ENCODE measurements around the gene TGFBR2.

The TGFBR2 gene

DNA sequence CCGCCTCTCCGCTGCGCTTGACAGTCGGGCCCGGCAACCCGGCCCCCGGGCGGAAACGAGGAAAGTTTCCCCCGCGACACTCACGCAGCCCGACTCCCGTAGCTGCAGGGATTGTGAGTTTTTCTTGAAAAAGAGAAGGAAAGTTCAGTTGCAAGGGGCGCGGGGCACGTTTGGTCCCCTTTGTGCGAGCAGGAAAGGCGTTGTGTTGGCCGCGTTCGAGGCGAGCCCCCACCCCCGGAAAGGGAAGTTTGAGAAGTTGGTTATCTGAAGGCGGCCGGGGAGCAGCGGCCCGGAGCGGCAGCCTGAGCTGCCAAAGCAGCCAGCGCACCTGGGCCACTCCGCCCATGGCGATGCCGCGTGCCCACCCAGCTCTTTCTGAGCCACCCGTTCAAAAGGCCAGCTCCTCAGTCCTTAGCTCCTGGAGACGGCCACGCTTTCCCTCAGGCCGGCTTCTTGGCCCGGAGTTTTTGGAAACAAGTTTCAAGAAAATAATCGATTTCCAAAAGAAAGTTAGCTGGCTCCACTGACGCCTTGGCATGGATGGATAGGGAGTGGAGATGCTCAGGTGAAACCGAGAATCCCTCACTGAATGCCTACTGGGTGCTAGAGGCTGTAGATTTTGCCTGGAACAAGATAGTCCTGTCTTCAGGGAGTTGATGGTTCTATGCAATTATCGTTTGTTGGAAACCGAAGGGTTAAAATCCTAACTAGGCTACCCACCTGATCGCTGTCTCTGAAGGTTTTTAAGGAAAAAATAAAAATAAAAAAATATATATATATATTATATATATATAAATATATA is 832 bp downstream of the TGFBR2 start:
- Histone ChIP-seq H3K27me3 (no peaks in the 10 kb centered on the region), H3K27ac (peak overlapping the region; percentile 95 to 99), H3K4me1 (peaks cover 0 to 53% (median 16%) of the 10 kb centered on the region in 4 donors), H3K9me3 (no peaks in the 10 kb centered on the region), H3K4me3 (peak overlapping the region; percentile 94 to 98), H3K36me3 (peaks cover 0 to 4% (median 0%) of the 10 kb centered on the region in 3 donors)
- intact Hi-C loops (cut with DNase I; ENCODE audit: low total_unique reads) = loop anchor here (2.0 kb wide), 1 partner anchor 88 kb away; no protein-coding TSS in a partner anchor
- no peak for TF ChIP-seq CTCF (IDR thresholded peaks at IDR 0.05)
- DNase-seq = peak; percentile 71 to 87

DNA sequence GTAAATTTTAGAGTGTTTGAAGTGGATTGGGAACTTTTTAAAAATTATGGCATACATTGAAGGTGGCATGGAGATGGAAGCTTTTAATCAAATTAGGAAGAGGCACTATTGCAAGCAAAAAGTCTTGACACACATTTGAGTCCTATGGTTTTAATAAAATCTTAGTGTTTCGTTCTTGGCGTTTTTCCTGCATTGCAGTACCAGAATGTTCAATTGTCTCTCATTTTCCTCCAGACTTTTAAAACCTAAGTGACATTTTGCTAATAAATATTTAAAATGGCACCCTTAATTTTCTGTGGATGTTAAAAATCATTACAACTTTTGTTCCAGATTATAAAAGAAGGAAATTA is 2.2 kb downstream of the TGFBR2 start:
- Histone ChIP-seq H3K36me3 (peaks cover 0 to 4% (median 0%) of the 10 kb centered on the region in 3 donors), H3K4me3 (peak overlapping the region; percentile 94 to 98), H3K4me1 (peaks cover 0 to 66% (median 25%) of the 10 kb centered on the region in 4 donors), H3K9me3 (no peaks in the 10 kb centered on the region), H3K27ac (peak overlapping the region in 1 of 2 donors; percentile 95), H3K27me3 (no peaks in the 10 kb centered on the region)
- no peak for DNase-seq
- TF ChIP-seq CTCF (IDR thresholded peaks at IDR 0.05) = no peak
- intact Hi-C loops (cut with DNase I; ENCODE audit: low total_unique reads) = no loop called here

DNA sequence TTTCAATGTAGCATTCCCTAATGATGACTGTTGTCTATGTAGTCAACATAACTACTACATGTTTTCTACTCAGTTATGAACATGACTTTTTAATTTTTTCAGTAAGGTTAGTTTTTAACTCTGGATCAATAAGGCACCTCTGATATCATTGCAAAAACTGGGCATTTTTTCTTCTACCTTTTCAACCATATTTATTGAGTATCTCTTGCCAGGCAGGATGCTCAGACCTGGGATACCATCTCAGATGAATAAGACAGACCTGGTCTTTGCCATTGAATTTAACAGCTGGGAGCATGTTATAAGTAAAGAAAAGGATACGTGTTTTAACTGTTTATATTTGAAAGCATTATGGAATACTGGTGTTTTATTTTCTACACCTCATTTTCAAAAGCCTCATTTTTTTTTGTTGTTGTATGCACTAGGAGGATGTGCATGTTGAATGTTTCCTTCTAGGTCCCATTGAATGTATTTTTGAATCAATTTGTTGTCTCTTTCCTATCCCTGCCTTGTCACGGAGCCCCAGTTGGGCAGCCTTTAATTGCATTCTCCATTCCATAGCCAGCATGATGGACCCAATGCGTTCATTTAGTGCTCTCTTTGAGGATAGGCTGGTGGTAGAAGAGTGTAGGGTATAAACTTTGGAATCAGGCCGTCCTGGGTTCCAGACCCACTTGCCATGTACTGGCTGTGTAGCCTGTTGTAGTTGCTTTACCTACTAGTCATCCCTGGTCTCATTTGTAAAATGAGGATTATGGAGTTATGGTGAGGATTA is 3.7 kb downstream of the TGFBR2 start:
- Histone ChIP-seq H3K27ac (peak overlapping the region; percentile 25 to 95), H3K27me3 (no peaks in the 10 kb centered on the region), H3K36me3 (peaks cover 0 to 4% (median 0%) of the 10 kb centered on the region in 3 donors), H3K9me3 (no peaks in the 10 kb centered on the region), H3K4me3 (peak overlapping the region; percentile 94 to 98), H3K4me1 (peaks cover 0 to 80% (median 31%) of the 10 kb centered on the region in 4 donors)
- no peak for DNase-seq
- intact Hi-C loops (cut with DNase I; ENCODE audit: low total_unique reads) = no loop called here
- TF ChIP-seq CTCF (IDR thresholded peaks at IDR 0.05) = no peak

DNA sequence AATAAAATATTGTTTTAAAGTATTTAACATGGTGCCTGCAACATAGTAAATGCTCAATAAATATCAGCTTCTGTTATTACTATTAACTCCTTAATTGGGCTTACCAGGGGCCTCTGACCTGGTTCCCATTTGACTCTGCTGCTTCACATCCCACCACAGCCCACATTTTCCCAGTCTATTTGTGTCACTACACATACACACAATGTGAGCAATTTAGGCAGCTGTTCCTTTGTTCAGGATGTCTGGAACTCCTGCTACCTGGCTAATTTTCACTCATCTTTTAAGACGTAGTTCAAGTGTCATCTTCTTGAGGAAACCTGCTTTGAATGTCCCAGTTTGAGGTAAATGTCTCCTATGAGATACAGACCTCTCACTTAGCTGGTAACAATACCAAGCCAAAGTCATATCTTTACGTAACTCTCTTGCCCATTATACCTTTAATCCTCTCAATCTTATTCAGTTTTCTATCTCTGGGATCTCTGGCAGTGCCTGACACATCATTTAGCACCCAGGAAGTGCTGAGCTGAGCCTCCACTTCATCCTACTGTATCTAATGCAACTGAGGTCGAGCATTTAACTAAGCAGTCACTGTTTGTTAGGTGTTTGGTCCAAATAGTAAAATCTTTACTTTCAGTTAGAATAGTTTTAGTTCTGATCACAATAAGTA is 4.4 kb downstream of the TGFBR2 start:
- intact Hi-C loops (cut with DNase I; ENCODE audit: low total_unique reads) = no loop called here
- Histone ChIP-seq H3K9me3 (no peaks in the 10 kb centered on the region), H3K27me3 (no peaks in the 10 kb centered on the region), H3K27ac (peak overlapping the region; percentile 25 to 38), H3K4me3 (peak overlapping the region; percentile 9 to 98), H3K36me3 (peaks cover 0 to 4% (median 0%) of the 10 kb centered on the region in 3 donors), H3K4me1 (peaks cover 0 to 80% (median 32%) of the 10 kb centered on the region in 4 donors)
- DNase-seq = no peak
- no peak for TF ChIP-seq CTCF (IDR thresholded peaks at IDR 0.05)

DNA sequence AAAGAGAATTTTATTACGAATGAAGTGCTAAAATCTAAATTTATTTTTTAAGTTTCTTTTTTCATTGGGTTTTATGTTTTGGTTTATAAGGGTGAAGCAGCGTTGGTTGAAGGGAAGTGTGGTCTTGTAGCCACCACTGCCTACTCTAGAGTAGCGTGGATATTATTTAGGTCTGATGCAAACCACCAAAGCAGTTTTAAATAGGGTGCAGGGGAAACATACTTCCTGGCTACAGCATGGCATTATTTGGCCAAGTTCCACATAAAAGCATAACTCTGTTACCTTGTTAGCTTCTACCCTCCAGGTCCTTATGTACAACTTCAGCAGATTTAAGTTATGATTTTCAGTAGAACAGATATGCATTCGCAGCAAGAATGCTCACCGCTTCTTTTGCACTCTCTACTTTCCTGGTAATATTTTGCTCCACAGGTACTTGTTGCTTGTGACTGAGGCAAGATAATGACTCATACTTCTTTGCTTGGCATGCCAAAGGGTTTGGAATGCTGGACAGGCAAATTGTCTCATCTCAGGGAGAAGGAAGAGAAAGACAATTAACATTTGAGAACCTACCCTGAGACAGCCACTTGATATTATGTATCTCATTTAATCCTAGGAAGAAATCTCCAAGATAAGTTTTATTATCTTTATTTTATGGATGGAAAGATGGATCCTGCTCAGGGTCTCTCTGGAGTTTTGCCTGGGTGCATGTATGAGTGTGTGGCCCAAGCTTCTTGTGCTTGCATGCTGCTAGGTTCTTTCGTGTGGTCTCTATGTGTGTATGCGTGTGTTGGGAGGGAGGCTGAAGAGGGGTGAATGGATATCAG is 5.4 kb downstream of the TGFBR2 start:
- intact Hi-C loops (cut with DNase I; ENCODE audit: low total_unique reads) = no loop called here
- Histone ChIP-seq H3K27me3 (no peaks in the 10 kb centered on the region), H3K27ac (peak overlapping the region; percentile 4 to 38), H3K4me3 (peak overlapping the region in 1 of 2 donors; percentile 98), H3K9me3 (no peaks in the 10 kb centered on the region), H3K36me3 (peaks cover 0 to 2% (median 0%) of the 10 kb centered on the region in 3 donors), H3K4me1 (peaks cover 0 to 88% (median 33%) of the 10 kb centered on the region in 4 donors)
- DNase-seq = no peak
- TF ChIP-seq CTCF (IDR thresholded peaks at IDR 0.05) = no peak
